ENCODE results near the gene CEMIP.

CEMIP gene

DNA sequence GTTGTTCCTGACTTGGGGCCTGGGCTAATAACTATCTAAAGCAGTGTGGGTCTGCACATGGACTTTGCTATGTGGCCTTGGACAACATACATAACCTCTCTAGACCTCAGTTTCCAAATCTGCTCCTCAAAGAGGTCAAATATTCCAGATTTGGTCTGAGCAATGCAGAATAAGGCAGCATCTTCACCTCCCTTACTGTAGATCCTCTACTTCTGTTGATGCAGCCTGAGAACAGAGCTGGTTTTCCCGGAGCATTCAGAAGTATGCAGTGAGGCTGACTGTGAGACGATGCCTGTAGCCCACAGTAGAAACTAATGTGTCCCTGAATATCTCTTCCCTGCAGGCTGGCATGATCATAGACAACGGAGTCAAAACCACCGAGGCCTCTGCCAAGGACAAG is 145.1 kb downstream of the CEMIP start:
- Histone ChIP-seq H3K36me3 (ENCODE audit: insufficient read depth, low read length) (no peaks in the 10 kb centered on the region; the same call in 1 of the 2 replicates), H3K4me1 (ENCODE audit: insufficient read depth, low read length) (no peaks in the 10 kb centered on the region), H3K9me3 (ENCODE audit: control insufficient read depth, insufficient read depth, low read length) (no peaks in the 10 kb centered on the region), H3K9ac (ENCODE audit: low read depth, low read length) (no peak overlapping the region)

DNA sequence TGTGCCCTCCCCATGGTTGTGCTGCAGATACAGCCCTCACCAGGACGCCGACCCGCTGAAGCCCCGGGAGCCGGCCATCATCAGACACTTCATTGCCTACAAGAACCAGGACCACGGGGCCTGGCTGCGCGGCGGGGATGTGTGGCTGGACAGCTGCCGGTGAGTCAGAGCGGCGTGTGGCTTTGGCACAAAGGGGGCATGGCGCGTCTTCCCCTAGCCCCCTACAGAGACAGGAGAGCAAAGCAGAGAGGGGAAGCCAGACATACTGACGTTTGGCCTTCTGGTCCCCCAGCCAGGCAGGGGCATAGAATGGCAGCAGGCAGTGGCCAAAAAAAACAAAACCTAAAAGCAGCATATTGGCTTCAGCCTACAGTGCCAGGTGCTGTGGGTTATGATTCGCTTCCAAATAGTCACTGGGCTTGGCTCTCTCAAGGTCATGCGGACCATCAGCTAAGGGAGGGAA is 146.5 kb downstream of the CEMIP start:
- H3K9me3 ChIP-seq (ENCODE audit: control insufficient read depth, insufficient read depth, low read length): no peaks in the 10 kb centered on the region
- no peak overlapping the region for H3K9ac ChIP-seq (ENCODE audit: low read depth, low read length)
- no peaks in the 10 kb centered on the region for H3K4me1 ChIP-seq (ENCODE audit: insufficient read depth, low read length)
- H3K36me3 ChIP-seq (ENCODE audit: insufficient read depth, low read length): no peaks in the 10 kb centered on the region; the same call in 1 of the 2 replicates

DNA sequence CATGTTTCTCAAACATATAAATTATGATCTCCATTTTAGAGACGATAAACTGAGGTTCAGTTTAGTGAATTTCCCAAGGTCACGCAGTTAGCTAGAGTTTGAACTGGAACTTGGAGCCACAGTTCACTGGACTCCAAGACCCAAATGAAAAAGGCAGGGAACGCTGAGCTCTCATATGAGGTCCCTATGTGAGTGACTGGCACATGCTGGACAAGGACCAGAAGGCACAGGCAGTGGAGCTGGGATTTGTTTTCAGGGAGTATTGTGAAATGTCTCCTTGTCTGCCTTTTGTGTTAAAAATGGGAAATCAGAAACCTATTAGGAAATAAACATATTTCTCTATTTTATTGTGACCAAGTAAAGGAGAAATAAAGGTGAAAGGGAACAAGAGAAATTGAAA is 147.0 kb downstream of the CEMIP start:
- H3K9me3 ChIP-seq (ENCODE audit: control insufficient read depth, insufficient read depth, low read length): no peaks in the 10 kb centered on the region
- H3K4me1 ChIP-seq (ENCODE audit: insufficient read depth, low read length): no peaks in the 10 kb centered on the region
- no peaks in the 10 kb centered on the region; the same call in 1 of the 2 replicates for H3K36me3 ChIP-seq (ENCODE audit: insufficient read depth, low read length)
- H3K9ac ChIP-seq (ENCODE audit: low read depth, low read length): no peak overlapping the region

DNA sequence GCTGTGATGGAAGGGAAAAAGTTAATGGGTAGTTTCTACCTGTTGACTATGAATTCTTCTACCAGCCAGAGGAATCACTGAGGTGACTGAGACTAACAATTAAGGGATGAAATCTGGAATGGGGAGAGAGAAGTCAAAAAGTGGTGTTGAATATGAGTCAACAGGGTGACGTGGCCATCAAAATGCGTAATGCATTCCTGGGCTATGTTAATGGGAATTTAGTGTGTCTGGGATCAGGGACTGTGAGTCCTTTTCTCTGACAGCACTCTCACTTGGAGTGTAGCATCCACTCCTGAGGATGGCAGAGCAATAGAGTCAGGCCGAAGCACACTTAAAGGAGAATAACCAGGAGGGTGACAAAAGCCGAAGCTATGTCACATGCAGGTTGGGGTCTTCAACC is 150.1 kb downstream of the CEMIP start:
- Histone ChIP-seq H3K9me3 (ENCODE audit: control insufficient read depth, insufficient read depth, low read length) (no peaks in the 10 kb centered on the region; the same call in 1 of the 2 replicates), H3K9ac (ENCODE audit: low read depth, low read length) (no peak overlapping the region), H3K4me1 (ENCODE audit: insufficient read depth, low read length) (no peaks in the 10 kb centered on the region; the same call in 1 of the 2 replicates), H3K36me3 (ENCODE audit: insufficient read depth, low read length) (no peaks in the 10 kb centered on the region; the same call in 1 of the 2 replicates)

DNA sequence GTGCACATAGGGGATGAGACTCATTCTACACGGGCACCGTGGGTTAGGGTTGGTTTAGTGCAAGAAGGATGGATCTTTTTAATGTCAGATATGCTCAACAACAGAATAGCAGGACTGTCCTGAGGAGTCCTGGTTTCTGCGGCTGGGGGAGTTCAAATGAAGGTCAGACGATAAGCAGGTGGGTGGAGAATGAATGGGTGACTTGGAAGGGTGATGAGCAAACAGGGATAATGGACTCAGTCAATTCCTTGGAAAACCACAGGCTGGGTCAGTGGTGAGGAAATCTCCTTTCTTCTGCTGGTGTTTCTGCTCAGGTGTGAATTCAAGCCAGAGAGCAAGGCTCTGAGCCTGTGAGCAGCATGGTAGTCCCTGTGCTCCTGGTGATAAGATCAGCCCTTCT is 150.5 kb downstream of the CEMIP start:
- Histone ChIP-seq H3K9me3 (ENCODE audit: control insufficient read depth, insufficient read depth, low read length) (no peaks in the 10 kb centered on the region; the same call in 1 of the 2 replicates), H3K4me1 (ENCODE audit: insufficient read depth, low read length) (peaks cover 4% of the 10 kb centered on the region; the same call in 1 of the 2 replicates), H3K9ac (ENCODE audit: low read depth, low read length) (no peak overlapping the region), H3K36me3 (ENCODE audit: insufficient read depth, low read length) (no peaks in the 10 kb centered on the region; the same call in 1 of the 2 replicates)

DNA sequence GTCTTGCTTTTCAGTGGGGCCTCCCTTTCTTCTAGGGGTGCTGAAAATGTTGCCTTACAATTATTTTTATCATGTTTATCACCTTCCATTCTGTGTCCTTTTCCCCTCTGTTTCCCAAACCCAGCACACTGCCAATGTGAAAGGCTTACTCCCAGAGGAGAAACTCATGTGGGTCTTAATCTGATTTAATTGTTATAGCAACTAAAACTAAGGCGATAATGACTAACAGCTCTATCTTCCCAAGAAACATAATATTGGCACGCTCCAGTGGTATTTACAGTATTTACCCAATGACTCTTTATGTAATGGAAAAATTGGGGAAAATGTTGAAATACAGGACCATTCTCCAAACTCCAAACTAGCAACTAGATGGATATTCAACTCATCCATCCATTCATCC is 152.0 kb downstream of the CEMIP start:
- Histone ChIP-seq H3K9me3 (ENCODE audit: control insufficient read depth, insufficient read depth, low read length) (no peaks in the 10 kb centered on the region; the same call in 1 of the 2 replicates), H3K9ac (ENCODE audit: low read depth, low read length) (no peak overlapping the region), H3K4me1 (ENCODE audit: insufficient read depth, low read length) (peaks cover 12% of the 10 kb centered on the region), H3K36me3 (ENCODE audit: insufficient read depth, low read length) (no peaks in the 10 kb centered on the region)

DNA sequence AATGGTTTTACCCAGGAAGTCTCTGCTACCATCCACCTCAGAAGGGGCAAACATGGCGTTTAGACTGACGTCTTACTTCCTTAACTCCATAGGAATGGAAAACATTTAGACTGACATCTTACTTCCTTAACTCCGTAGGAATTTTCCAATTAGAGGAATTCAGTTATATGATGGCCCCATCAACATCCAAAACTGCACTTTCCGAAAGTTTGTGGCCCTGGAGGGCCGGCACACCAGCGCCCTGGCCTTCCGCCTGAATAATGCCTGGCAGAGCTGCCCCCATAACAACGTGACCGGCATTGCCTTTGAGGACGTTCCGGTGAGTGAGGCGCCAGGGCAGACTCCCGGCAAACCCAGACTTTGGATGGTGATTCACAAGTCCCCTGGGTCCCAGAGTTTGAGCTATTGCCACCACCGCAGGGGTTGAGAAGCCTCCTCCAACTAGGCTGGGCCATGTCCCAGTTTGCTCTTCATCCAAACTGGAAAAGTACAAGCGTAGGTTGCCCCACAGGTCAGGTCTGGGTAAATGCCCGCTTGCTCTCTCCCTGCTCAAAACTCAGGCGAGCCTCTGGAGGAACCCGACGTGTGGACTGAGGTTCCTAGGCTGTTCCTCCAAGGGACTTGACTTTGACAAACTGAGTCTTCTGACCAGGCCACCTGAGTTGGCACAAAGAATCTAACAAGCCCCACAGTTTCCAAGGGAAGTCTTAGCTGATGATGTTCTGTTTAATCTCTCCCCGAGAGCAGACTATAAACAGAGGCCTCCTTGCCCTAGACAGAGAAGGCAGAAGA is 152.7 kb downstream of the CEMIP start:
- H3K4me1 ChIP-seq (ENCODE audit: insufficient read depth, low read length): peaks cover 12% of the 10 kb centered on the region
- H3K36me3 ChIP-seq (ENCODE audit: insufficient read depth, low read length): no peaks in the 10 kb centered on the region
- no peak overlapping the region for H3K9ac ChIP-seq (ENCODE audit: low read depth, low read length)
- H3K9me3 ChIP-seq (ENCODE audit: control insufficient read depth, insufficient read depth, low read length): no peaks in the 10 kb centered on the region; the same call in 1 of the 2 replicates

DNA sequence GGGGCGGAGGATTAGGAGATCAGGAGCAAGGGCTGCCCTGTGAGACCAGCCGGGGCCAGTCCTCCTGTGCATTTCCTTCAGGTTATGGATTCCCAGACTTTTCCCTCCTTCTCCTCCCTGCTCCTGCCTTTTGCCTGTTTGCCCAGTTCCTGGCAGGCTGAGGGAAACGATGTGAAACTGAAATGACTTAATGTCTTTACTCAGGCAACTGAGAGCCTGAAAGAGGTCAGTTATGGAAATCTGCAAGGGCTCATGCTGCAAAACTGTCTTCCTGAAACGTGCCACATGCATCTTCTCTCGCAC is 153.3 kb downstream of the CEMIP start:
- no peaks in the 10 kb centered on the region; the same call in 1 of the 2 replicates for H3K36me3 ChIP-seq (ENCODE audit: insufficient read depth, low read length)
- H3K9ac ChIP-seq (ENCODE audit: low read depth, low read length): no peak overlapping the region
- peaks cover 12% of the 10 kb centered on the region for H3K4me1 ChIP-seq (ENCODE audit: insufficient read depth, low read length)
- H3K9me3 ChIP-seq (ENCODE audit: control insufficient read depth, insufficient read depth, low read length): no peaks in the 10 kb centered on the region; the same call in 1 of the 2 replicates

DNA sequence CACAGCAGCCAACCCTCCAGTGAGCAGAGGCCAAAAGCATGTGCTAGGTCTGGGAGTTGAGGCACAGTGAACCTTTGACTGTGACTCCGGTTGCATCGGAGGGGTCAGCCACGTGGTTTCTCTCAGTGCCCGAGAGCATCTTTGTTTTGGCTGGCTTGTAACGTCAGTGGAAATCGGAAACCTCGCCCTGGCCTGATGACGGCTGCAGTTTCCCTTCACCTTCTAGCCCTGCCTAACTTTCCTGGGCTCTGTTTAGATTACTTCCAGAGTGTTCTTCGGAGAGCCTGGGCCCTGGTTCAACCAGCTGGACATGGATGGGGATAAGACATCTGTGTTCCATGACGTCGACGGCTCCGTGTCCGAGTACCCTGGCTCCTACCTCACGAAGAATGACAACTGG is 153.8 kb downstream of the CEMIP start:
- no peak overlapping the region for H3K9ac ChIP-seq (ENCODE audit: low read depth, low read length)
- no peaks in the 10 kb centered on the region; the same call in 1 of the 2 replicates for H3K36me3 ChIP-seq (ENCODE audit: insufficient read depth, low read length)

DNA sequence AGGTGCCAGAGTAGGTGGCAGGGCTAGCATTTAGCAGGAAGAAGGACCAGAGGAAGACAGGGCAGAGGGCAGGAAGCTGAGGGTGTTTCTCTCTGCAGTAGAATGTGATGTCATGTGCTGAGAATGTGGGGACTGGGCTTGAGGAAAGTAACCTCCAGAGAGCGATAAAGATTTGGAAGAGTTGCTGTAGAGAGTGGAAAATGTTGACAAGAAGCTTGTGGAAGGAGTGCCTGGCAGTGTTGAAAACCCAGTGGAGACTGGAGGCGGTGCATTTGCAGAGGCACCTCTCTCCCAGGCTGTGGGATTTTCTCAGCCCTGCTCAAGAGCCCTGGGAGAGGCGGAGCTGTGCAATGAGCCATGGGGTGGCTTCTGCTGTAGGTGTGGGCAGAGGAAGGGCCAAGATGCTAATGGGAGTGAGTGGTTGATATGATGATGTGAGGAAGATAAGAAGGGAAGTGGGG is 155.6 kb downstream of the CEMIP start:
- Histone ChIP-seq H3K9me3 (ENCODE audit: control insufficient read depth, insufficient read depth, low read length) (no peaks in the 10 kb centered on the region; the same call in 1 of the 2 replicates), H3K9ac (ENCODE audit: low read depth, low read length) (no peak overlapping the region), H3K36me3 (ENCODE audit: insufficient read depth, low read length) (no peaks in the 10 kb centered on the region; the same call in 1 of the 2 replicates), H3K4me1 (ENCODE audit: insufficient read depth, low read length) (peaks cover 12% of the 10 kb centered on the region)

More for the DNA sequence above, 153.8 kb downstream of the CEMIP start:
- peaks cover 12% of the 10 kb centered on the region for H3K4me1 ChIP-seq (ENCODE audit: insufficient read depth, low read length)
- H3K9me3 ChIP-seq (ENCODE audit: control insufficient read depth, insufficient read depth, low read length): no peaks in the 10 kb centered on the region; the same call in 1 of the 2 replicates

DNA sequence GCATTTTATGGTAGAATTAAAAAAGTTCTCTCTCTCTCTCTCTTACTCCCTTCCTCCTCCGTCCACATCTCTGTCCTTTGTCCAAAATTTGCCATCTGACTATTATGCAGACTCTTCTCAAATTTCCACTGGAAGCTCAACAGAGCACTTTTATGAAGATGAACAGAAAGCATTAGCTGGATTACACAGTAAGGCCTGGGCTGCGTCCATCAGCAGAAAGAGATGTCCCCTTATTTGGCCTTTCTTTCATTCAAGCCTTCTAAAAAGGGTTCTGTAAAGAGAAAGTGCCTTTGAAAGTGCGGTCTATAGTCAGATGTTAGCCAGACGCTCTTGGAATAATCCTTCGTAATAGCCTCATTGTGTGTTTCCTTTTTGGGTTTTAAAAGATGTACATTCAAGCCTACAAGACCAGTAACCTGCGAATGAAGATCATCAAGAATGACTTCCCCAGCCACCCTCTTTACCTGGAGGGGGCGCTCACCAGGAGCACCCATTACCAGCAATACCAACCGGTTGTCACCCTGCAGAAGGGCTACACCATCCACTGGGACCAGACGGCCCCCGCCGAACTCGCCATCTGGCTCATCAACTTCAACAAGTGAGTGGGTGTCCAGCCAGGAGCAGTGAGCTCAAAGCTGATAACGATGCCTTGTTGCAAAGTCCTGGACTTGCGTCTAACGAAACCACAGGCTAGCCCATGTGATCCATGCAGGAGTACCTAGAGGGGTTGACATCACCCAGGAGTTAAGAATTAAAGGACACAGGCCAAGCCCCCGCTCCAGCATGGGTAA is 157.3 kb downstream of the CEMIP start:
- H3K4me1 ChIP-seq (ENCODE audit: insufficient read depth, low read length): peaks cover 12% of the 10 kb centered on the region
- no peak overlapping the region for H3K9ac ChIP-seq (ENCODE audit: low read depth, low read length)
- no peaks in the 10 kb centered on the region; the same call in 1 of the 2 replicates for H3K9me3 ChIP-seq (ENCODE audit: control insufficient read depth, insufficient read depth, low read length)
- no peaks in the 10 kb centered on the region; the same call in 1 of the 2 replicates for H3K36me3 ChIP-seq (ENCODE audit: insufficient read depth, low read length)

DNA sequence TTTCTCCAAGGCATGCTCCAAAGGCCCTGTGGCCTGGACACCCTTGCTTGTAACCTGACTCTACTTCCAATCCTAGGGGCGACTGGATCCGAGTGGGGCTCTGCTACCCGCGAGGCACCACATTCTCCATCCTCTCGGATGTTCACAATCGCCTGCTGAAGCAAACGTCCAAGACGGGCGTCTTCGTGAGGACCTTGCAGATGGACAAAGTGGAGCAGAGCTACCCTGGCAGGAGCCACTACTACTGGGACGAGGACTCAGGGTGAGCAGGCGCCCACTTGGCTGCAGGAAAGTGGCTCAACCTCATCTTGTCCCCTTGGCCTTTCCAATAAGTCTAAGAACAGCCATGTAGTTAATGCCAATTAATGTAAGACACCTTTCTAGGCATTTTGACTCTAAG is 158.5 kb downstream of the CEMIP start:
- Histone ChIP-seq H3K9ac (ENCODE audit: low read depth, low read length) (no peak overlapping the region), H3K4me1 (ENCODE audit: insufficient read depth, low read length) (peaks cover 12% of the 10 kb centered on the region), H3K36me3 (ENCODE audit: insufficient read depth, low read length) (no peaks in the 10 kb centered on the region; the same call in 1 of the 2 replicates), H3K9me3 (ENCODE audit: control insufficient read depth, insufficient read depth, low read length) (no peaks in the 10 kb centered on the region; the same call in 1 of the 2 replicates)

DNA sequence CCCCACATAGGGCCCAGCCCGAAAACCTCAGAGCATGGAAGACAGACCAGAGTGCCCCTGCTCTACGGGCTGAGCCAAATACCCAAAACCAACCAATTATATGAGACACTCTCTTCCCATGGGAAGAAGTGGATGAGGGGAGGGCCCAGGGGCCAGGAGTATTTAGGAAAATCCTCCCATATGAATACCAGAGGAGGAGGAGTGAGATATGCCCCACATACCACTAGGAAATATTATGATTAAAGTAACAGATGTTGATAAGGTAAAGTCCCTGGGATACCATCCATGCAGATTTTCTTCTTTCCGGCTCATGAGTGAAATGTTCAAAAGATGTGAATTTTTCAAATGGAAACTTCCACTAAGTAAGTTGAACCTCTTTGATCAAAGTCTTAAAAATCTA is 160.0 kb downstream of the CEMIP start:
- no peaks in the 10 kb centered on the region; the same call in 1 of the 2 replicates for H3K36me3 ChIP-seq (ENCODE audit: insufficient read depth, low read length)
- H3K9ac ChIP-seq (ENCODE audit: low read depth, low read length): no peak overlapping the region
- peaks cover 12% of the 10 kb centered on the region for H3K4me1 ChIP-seq (ENCODE audit: insufficient read depth, low read length)
- H3K9me3 ChIP-seq (ENCODE audit: control insufficient read depth, insufficient read depth, low read length): no peaks in the 10 kb centered on the region

DNA sequence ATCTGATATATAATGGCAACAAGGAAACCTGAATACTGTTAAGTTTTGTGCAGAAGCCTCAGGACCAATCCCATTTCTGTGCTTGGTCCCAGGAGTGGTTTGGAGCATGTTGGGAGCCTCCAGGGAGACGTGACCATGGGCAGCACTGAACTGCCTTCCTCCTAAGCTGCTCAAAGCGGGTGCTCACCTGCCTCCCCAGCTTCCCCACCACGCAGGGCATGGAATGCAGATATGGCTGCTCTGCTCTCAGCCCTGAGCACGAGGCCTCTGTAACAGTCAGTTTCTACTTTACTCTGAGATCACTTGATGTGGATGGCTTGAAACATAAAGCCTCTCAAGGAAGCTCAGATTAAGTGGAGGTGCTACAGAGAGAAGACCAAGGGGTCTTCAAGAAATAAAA is 161.2 kb downstream of the CEMIP start:
- Histone ChIP-seq H3K9me3 (ENCODE audit: control insufficient read depth, insufficient read depth, low read length) (no peaks in the 10 kb centered on the region), H3K9ac (ENCODE audit: low read depth, low read length) (no peak overlapping the region), H3K36me3 (ENCODE audit: insufficient read depth, low read length) (no peaks in the 10 kb centered on the region; the same call in 1 of the 2 replicates), H3K4me1 (ENCODE audit: insufficient read depth, low read length) (peaks cover 1% of the 10 kb centered on the region)
